Left hindlimb (tissue), 1 donor: ENCODE measurements around the gene MALL.
"Not testable (repeated sequence)": the region's sequence is repeated elsewhere in the genome, so short reads cannot be mapped to it uniquely, and the experiment has no call there.

Experiments used
- DNase-seq: peaks from one replicate; pipeline ENCODE4 v3.0.0-alpha.2; 2018

Gene MALL

GRCh38 chr2:110115291-110116032 lies at the start of gene MALL:
Gene MALL (minus strand): TSS chr2:110115822. CDS start chr2:110115792, 30 bp downstream.
- no peak for DNase-seq

GRCh38 chr2:110157153-110157793 lies 41.7 kb upstream of the MALL start:
- DNase-seq: no peak

GRCh38 chr2:110154828-110155227 lies 39.2 kb upstream of the MALL start:
- DNase-seq: not testable (repeated sequence)

- not testable (repeated sequence) for DNase-seq
Measured at GRCh38 chr2:110154188-110154587, 38.6 kb upstream of the MALL start.

- no peak for DNase-seq
Measured at GRCh38 chr2:110153416-110153815, 37.8 kb upstream of the MALL start.

GRCh38 chr2:110152943-110153342 lies 37.3 kb upstream of the MALL start:
- no peak for DNase-seq

- no peak for DNase-seq
Measured at GRCh38 chr2:110149330-110150220, 34.0 kb upstream of the MALL start.

- no peak for DNase-seq
Measured at GRCh38 chr2:110146945-110147332, 31.3 kb upstream of the MALL start.

GRCh38 chr2:110146183-110146944 lies 30.7 kb upstream of the MALL start:
- no peak for DNase-seq

GRCh38 chr2:110143982-110144381 lies 28.4 kb upstream of the MALL start:
- no peak for DNase-seq

- DNase-seq: no peak
Measured at GRCh38 chr2:110140401-110140800, 24.8 kb upstream of the MALL start.

- DNase-seq: no peak
Measured at GRCh38 chr2:110134025-110134424, 18.4 kb upstream of the MALL start.

GRCh38 chr2:110131166-110131565 lies 15.5 kb upstream of the MALL start:
- DNase-seq: no peak

GRCh38 chr2:110130757-110131156 lies 15.1 kb upstream of the MALL start:
- DNase-seq: no peak

GRCh38 chr2:110126906-110127305 lies 11.3 kb upstream of the MALL start:
- DNase-seq: no peak

- DNase-seq: no peak
Measured at GRCh38 chr2:110126086-110126773, 10.6 kb upstream of the MALL start.

GRCh38 chr2:110124939-110125691 lies 9.5 kb upstream of the MALL start:
- DNase-seq: no peak

GRCh38 chr2:110124038-110124825 lies 8.6 kb upstream of the MALL start:
- DNase-seq: no peak

GRCh38 chr2:110121592-110121991 lies 6.0 kb upstream of the MALL start:
- DNase-seq: no peak

GRCh38 chr2:110121052-110121334 lies 5.4 kb upstream of the MALL start:
- no peak for DNase-seq
